GM23338 (cell line): ENCODE data around the gene TLR6. TPM values are rescaled to one million over a fixed set of nuclear protein-coding genes. Genes with fewer than 3 reads are reported as not detected.

Source experiments
- CREB1 ChIP-seq: fragments of 250-450 bp; sonication (Bioruptor Pico); IDR thresholded peaks from 2 replicates; pipeline ENCODE4 v1.5.0; 2020; ENCODE audit warnings: low read depth, mild to moderate bottlenecking, moderate library complexity
- ETS1 ChIP-seq: IDR thresholded peaks from 2 replicates; pipeline ENCODE4 v1.6.1; 2016; ENCODE audit warnings: antibody characterized with exemption
- EZH2phosphoT487 ChIP-seq: fragments of 200-600 bp; sonication (generic); IDR thresholded peaks from one replicate; pipeline ENCODE4 v1.8.1; 2018; ENCODE audit warnings: antibody characterized with exemption; ENCODE audit not compliant: unreplicated experiment
- NANOG ChIP-seq: IDR thresholded peaks from 2 replicates; pipeline ENCODE4 v1.6.1; 2016; ENCODE audit warnings: antibody characterized with exemption, borderline replicate concordance
- REST ChIP-seq: IDR thresholded peaks from one replicate; pipeline ENCODE4 v1.6.1; 2018; ENCODE audit warnings: antibody characterized with exemption; ENCODE audit not compliant: unreplicated experiment
- STAT1 ChIP-seq: IDR thresholded peaks from one replicate; pipeline ENCODE4 v1.6.1; 2016; ENCODE audit warnings: antibody characterized with exemption; ENCODE audit not compliant: unreplicated experiment
- ZNF331 ChIP-seq: fragments of 250-450 bp; sonication (Bioruptor Pico); IDR thresholded peaks from 2 replicates; pipeline ENCODE4 v1.5.0; 2020; ENCODE audit warnings: low read depth, mild to moderate bottlenecking, moderate library complexity
- ZNF462 ChIP-seq: fragments of 250-450 bp; sonication (Bioruptor Pico); IDR thresholded peaks from 2 replicates; pipeline ENCODE4 v1.5.0; 2020; ENCODE audit warnings: mild to moderate bottlenecking, moderate library complexity
- polyA plus RNA-seq: library from polyadenylated mRNA; unstranded; fragments of >200 nt; fragmentation: Nextera tagmentation; extraction: Ambion mirVana; gene quantifications from 2 replicates; pipeline ENCODE4 v1.2.1, GENCODE V29; 2016
- total RNA-seq: library from RNA; depleted of rRNA; stranded (reverse); fragments of >200 nt; shearing (Covaris generic); gene quantifications from 2 replicates; pipeline ENCODE4 v1.2.3, GENCODE V29; 2014

TLR6 gene
- total and polyA plus RNA-seq, 2 experiments from 2014 or later = 0.14 TPM; not detected in 1

- TF ChIP-seq ZNF462 (CRISPR knock-in tag) (no peak), ZNF331 (CRISPR knock-in tag) (no peak), NANOG (no peak), ETS1 (no peak), STAT1 (no peak), EZH2phosphoT487 (no peak), REST (no peak), CREB1 (CRISPR knock-in tag) (no peak)
Measured at GRCh38 chr4:38898245-38898644, 41.6 kb upstream of the TLR6 start (continued).
